ENCODE results near the gene ATG14. TPM values are rescaled to one million over a fixed set of nuclear protein-coding genes. Genes with fewer than 3 reads are reported as not detected.
"Not testable (repeated sequence)": the region's sequence is repeated elsewhere in the genome, so short reads cannot be mapped to it uniquely, and the experiment has no call there.

Gene ATG14
- total RNA-seq, 1 donor from 2014 or later: 11.4 TPM

DNA sequence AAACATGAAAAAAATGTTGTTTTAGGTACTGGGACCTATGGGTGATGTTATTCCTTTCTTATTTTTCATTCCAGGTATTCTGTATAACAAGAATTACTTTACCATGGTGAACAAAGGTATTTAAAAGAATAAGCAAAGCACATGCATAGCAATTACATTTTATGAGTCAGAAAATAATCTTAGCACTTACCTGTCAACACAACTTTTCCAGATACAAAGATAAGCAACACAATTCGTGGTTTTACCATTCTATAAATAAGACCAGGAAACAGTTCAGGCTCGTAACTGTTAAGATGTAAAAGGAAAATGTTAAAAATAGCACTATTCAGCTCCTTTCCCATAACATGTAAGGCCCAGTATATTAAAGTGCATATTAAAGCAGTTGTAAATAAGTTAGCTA, 12.3 kb upstream of the ATG14 start:
- no peak overlapping the region for H3K27ac Mint-ChIP-seq
- TF ChIP-seq, protein P1, sequence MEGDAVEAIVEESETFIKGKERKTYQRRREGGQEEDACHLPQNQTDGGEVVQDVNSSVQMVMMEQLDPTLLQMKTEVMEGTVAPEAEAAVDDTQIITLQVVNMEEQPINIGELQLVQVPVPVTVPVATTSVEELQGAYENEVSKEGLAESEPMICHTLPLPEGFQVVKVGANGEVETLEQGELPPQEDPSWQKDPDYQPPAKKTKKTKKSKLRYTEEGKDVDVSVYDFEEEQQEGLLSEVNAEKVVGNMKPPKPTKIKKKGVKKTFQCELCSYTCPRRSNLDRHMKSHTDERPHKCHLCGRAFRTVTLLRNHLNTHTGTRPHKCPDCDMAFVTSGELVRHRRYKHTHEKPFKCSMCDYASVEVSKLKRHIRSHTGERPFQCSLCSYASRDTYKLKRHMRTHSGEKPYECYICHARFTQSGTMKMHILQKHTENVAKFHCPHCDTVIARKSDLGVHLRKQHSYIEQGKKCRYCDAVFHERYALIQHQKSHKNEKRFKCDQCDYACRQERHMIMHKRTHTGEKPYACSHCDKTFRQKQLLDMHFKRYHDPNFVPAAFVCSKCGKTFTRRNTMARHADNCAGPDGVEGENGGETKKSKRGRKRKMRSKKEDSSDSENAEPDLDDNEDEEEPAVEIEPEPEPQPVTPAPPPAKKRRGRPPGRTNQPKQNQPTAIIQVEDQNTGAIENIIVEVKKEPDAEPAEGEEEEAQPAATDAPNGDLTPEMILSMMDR (conservative IDR thresholded peaks at IDR 0.05): no peak
- DNase-seq (ENCODE audit: extremely low spot score, unreplicated experiment): no peak
- H3K27me3 Mint-ChIP-seq: peaks cover 7% of the 10 kb centered on the region
- H3K36me3 Mint-ChIP-seq: no peaks in the 10 kb centered on the region
- H3K4me1 Mint-ChIP-seq (ENCODE audit: unreplicated experiment): no peaks in the 10 kb centered on the region
- no peaks in the 10 kb centered on the region for H3K9me3 Mint-ChIP-seq
- no peak overlapping the region for H3K4me3 Mint-ChIP-seq

DNA sequence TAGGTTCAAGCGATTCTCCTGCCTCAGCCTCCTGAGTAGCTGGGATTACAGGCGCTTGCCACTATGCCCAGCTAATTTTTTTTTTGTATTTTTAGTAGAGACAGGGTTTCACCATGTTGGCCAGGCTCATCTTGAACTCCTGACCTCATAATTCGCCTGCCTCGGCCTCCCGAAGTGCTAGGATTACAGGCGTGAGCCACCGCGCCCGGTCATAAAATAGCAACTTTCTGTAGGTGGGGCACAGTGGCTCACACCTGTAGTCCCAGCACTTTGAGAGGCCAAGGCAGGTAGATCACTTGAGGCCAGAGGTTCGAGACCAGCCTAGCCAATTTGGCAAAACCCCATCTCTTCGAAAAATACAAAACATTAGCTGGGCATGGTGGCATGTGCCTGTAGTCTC, 10.7 kb upstream of the ATG14 start:
- H3K4me3 Mint-ChIP-seq; H3K27me3 Mint-ChIP-seq; H3K36me3 Mint-ChIP-seq; DNase-seq (ENCODE audit: extremely low spot score, unreplicated experiment); H3K9me3 Mint-ChIP-seq; H3K4me1 Mint-ChIP-seq (ENCODE audit: unreplicated experiment); H3K27ac Mint-ChIP-seq: not testable (repeated sequence)

DNA sequence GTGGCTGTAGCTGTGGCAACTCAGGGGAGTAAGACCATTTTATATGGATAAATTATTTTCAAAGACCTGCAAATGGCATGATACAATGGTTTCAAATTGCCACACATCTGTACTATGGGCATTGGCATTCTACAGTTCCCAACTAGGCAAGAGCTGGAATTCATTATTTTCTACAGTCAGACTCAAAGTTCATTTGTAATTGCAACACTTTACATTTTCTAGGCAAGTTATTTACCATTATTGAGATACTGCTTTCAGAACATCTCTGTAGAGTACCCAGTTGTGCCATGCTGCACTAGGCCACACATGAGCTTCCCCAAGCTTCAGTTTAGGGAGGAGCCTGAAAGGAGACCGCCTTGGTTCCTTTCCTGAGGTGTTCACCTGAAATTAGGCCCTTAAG, 8.0 kb upstream of the ATG14 start:
- no peaks in the 10 kb centered on the region for H3K36me3 Mint-ChIP-seq
- H3K4me3 Mint-ChIP-seq: no peak overlapping the region
- H3K4me1 Mint-ChIP-seq (ENCODE audit: unreplicated experiment): no peaks in the 10 kb centered on the region
- H3K9me3 Mint-ChIP-seq: no peaks in the 10 kb centered on the region
- H3K27me3 Mint-ChIP-seq: peaks cover 14% of the 10 kb centered on the region
- TF ChIP-seq, protein P1 (conservative IDR thresholded peaks at IDR 0.05): no peak
- no peak for DNase-seq (ENCODE audit: extremely low spot score, unreplicated experiment)
- no peak overlapping the region for H3K27ac Mint-ChIP-seq

DNA sequence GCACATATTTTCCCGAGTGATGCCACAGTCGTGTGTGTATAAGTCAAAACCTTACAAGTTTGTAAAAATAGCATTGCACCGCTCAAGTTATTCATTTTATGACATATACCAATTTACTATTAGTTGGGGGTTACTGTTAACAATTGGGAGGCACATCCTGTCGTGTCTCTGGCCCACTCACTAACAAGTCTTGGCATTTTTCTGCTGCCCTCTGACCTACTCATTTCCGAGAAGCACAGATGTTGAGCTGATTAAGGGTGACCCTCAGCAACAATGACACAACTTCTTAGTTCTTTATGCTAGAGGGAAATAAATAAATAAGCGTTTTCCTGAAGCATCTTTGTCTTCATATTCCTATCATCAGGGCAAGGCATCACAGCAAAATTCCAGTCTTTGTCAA, 6.8 kb upstream of the ATG14 start:
- Mint-ChIP-seq H3K36me3 (no peaks in the 10 kb centered on the region), H3K9me3 (no peaks in the 10 kb centered on the region), H3K4me3 (no peak overlapping the region), H3K27ac (no peak overlapping the region), H3K27me3 (peaks cover 13% of the 10 kb centered on the region), H3K4me1 (ENCODE audit: unreplicated experiment) (no peaks in the 10 kb centered on the region)
- TF ChIP-seq, protein P1 (conservative IDR thresholded peaks at IDR 0.05): no peak
- no peak for DNase-seq (ENCODE audit: extremely low spot score, unreplicated experiment)

DNA sequence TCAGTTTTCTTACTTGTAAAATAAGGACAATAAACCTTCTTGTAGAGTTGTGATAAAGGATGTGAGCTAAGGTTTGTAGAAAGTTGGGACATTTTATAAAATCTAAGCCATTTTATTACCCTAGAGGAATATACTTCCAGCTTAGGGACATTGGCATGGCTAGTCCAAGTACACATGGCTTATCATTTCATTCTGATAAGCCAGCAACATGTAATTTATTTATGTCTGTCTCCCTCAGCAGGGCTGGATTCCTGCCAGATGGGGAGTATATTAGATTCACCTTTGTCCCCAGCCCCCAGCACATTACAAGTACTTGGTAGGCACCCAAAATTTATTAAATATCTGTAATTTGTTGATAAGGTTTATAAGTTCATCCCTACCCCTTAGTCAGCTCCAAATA, 6.3 kb upstream of the ATG14 start:
- no peaks in the 10 kb centered on the region for H3K36me3 Mint-ChIP-seq
- no peak overlapping the region for H3K4me3 Mint-ChIP-seq
- H3K27ac Mint-ChIP-seq: no peak overlapping the region
- TF ChIP-seq, protein P1 (conservative IDR thresholded peaks at IDR 0.05): no peak
- peaks cover 3% of the 10 kb centered on the region for H3K4me1 Mint-ChIP-seq (ENCODE audit: unreplicated experiment)
- H3K27me3 Mint-ChIP-seq: peaks cover 13% of the 10 kb centered on the region
- H3K9me3 Mint-ChIP-seq: no peaks in the 10 kb centered on the region
- DNase-seq (ENCODE audit: extremely low spot score, unreplicated experiment): no peak

DNA sequence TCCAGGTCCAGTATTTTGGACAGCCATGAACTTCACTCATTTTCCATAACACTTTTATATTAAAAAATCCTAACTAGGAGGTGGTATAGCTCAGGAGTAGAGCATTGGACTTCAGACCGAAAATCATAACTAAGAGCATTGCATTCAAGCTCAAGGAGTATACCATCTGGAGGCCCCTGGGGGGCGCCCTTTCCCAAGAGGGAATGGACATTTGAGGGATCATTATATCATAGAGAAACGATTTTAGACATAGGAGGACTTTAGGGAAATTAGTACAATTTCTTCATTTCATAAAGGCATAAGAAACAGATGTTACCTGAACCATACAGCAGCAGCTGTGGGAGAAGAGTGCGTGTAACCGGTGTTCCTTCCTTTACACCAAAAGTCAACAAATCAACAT, 5.2 kb upstream of the ATG14 start:
- peaks cover 13% of the 10 kb centered on the region for H3K27me3 Mint-ChIP-seq
- no peak overlapping the region for H3K4me3 Mint-ChIP-seq
- H3K4me1 Mint-ChIP-seq (ENCODE audit: unreplicated experiment): peaks cover 7% of the 10 kb centered on the region
- no peak for DNase-seq (ENCODE audit: extremely low spot score, unreplicated experiment)
- H3K36me3 Mint-ChIP-seq: no peaks in the 10 kb centered on the region
- no peak overlapping the region for H3K27ac Mint-ChIP-seq
- TF ChIP-seq, protein P1 (conservative IDR thresholded peaks at IDR 0.05): peak; percentile 72
- H3K9me3 Mint-ChIP-seq: no peaks in the 10 kb centered on the region
